Left cardiac atrium (tissue), 4 donors: ENCODE results near the gene C14orf119. TPM values are rescaled to one million over a fixed set of nuclear protein-coding genes. Genes with fewer than 3 reads are reported as not detected.
A peak's percentile ranks its signal among the peaks of the same experiment; 100 is the strongest.
"Not testable (repeated sequence)": the region's sequence is repeated elsewhere in the genome, so short reads cannot be mapped to it uniquely, and the experiment has no call there.

ENCODE experiments used
- ATAC-seq, 2 donors: fragments of 200-7000 bp; cut with Tn5 transposase; one replicate each; pipeline ENCODE4 v1.9.1; 2020; ENCODE audit warnings: mild to moderate bottlenecking in 2 of 2, moderate library complexity in 2 of 2
- DNase-seq: peaks from one replicate; pipeline ENCODE4 v3.0.0-alpha.2; 2020
- intact Hi-C, 2 donors: fragments of 100-400 bp; cut with DNase I; formaldehyde crosslinking; loops; one replicate each; pipeline versions ENCODE4 v1.14.1 to v1.15.1; 2022 to 2023
- total RNA-seq, 2 donors: library from RNA; stranded (reverse); fragmentation: NEBNext Ultra II Directional; extraction: Animal tissue kit (Norgen Biotek cat#: 25700); gene quantifications; one replicate each; pipeline ENCODE4 v1.2.1, GENCODE V29; 2021
- donor health status: DM: no; HTN: yes; CAD: no.
- donor health status: DM: no; HTN: yes; CAD: no; lungs with severe emphysema.
- donor health status: DM: yes; HTN: yes; CAD: no.
- donor health status: Dilated cardiomyopathy.

C14orf119 gene
- total RNA-seq, 2 donors from 2014 or later = 30.8 to 37.9 TPM

DNA sequence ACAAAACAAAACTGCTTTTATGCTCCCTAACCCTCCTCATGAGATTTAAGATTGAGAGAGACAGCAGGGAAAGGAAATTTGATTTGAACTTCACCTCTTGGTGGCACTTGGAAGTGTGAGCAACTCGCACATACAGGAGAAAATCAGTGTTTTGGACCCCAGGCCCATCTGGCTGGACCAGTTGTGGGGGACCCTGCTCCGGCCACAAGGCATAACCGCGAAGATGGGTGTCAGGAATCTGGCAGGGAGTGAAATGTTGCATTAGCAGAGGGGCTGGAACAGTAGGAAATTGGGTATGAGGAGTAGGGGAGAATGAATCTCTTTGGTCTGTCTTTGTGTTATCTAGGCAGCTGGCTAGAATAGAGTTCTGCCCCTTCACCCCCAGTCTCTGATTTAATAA, 8.3 kb downstream of the C14orf119 start:
- DNase-seq = no peak

DNA sequence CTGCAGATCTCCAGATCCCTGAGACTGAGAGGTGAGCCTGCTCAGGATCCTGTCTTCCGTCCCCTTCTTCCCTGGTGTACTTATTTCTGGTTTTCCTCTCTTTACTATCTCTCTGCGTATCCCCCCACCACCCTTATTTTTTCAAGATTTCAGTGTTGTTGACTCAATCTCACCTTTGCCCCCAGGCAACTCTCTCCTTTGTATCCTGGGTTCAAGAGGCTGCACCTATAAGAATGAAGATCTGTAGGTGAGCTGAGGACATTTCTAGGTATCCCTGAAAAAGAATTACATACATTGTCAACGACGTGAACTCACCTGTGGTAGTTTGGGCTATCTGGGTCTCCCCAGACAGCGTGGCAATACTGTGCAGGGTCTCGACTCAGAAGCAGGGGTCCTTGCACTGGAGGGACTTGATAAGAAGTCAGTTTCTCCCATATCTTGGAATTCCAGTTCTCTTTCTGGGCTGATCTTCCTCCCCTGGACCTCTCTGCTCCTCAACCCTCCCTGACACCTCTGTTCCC, 8.8 kb downstream of the C14orf119 start:
- DNase-seq (no peak), ATAC-seq (no peak)
- intact Hi-C loops = no loop called here

More for the DNA sequence above, 8.3 kb downstream of the C14orf119 start:
- intact Hi-C loops = no loop called here
- no peak for ATAC-seq

DNA sequence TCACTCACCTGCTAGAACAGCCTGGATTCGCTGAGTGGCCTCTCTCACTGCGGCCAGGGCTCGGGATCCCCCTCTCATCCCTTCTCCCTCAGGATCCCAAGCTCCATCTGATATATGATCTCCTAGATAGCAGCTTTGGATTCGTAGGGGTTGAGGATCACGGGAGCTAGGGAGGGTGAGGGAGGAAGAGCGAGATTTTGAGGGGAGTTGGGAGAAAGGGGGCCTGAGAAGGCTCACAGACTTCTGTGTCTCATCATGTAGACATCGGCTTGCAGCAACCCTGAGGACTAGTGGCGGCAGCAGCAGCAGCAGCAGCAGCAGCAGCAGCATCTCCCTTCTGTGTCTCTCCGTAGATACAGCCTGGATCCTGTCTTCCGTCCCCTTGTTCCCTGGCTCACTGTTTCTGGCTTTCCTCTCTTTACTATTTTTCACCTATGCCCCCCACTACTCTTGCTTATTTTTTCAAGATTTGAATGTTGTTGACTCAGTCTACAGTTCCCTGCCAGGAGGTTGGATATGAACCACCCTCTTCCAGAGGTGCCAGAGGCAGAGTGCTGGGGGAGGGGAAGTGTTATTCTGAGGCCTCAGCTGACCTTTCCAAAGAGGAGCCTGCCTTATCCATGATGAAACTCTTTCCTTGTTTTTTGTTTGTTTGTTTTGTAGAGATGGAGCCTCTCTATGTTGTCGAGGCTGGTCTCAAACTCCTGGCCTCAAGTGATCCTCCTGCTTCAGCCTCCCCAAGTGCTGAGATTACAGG, 9.5 kb downstream of the C14orf119 start, which contains the start of gene CIROP:
TSS of gene CIROP (minus strand) at position 399 of the 757 bp plus-strand sequence. CDS start at position 330, 69 bp downstream.
- intact Hi-C loops = no loop called here
- ATAC-seq (peak in 1 of 2 donors; percentile 19), DNase-seq (no peak)

DNA sequence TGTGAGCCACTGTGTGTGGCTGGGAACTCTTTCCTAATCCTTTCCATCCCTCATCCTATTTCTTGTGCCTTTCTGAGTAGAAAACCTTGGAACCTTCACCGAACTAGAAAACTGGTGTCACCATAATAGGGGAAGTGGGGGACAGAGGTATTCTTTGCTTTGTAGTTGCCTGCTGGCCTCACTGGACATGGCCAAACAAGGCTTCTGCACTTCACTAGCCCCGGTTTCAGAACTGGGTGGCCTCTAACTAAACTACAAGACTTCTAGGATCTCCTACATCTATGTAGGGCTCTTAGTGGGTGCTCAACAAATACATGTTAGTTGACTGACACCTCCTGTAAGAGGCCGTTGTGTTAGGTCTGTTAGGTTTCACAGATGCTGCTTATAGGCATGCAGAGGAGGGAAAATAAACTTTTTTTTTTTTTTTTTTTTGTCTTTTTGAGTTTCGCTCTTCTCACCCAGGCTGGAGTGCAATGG, 10.1 kb downstream of the C14orf119 start:
- no peak for ATAC-seq
- intact Hi-C loops = no loop called here
- no peak for DNase-seq

DNA sequence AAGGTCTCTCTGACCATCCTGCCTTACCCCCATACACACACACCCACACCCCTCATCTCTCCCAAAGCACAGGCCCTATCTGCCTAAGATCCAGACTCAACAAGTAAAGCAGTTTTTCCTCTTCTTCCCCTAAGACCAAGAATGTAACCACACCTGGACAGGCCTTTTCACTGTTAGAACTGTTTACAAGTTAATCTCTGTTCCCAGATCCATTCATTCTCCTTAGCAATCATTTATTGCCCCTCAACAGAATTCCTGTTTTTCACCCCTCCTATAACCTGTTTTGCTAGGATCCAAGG, 11.4 kb downstream of the C14orf119 start:
- intact Hi-C loops = no loop called here
- no peak for DNase-seq
- ATAC-seq = no peak

DNA sequence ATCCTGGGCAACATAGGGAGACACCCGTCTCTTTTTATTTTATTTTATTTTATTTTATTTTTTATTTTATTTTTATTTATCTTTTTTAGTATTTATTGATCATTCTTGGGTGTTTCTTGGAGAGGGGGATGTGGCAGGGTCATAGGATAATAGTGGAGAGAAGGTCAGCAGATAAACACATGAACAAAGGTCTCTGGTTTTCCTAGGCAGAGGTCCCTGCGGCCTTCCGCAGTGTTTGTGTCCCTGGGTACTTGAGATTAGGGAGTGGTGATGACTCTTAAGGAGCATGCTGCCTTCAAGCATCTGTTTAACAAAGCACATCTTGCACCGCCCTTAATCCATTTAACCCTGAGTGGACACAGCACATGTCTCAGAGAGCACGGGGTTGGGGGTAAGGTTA, 12.3 kb downstream of the C14orf119 start:
- intact Hi-C loops, DNase-seq, ATAC-seq: not testable (repeated sequence)

DNA sequence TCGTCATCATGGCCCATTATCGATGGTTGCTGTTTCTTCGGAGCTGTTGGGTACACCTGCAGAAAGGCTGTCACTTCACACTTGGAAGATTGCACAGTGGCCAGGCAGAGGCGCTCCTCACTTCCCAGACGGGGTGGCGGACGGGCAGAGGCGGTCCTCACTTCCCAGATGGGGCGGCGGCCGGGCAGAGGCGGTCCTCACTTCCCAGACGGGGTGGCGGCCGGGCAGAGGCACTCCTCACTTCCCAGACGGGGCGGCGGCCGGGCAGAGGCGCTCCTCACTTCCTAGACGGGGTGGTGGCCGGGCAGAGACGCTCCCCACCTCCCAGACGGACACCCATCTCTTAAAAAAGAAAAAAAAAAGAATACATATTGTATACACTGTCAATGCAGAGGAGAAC, 12.9 kb downstream of the C14orf119 start:
- DNase-seq, intact Hi-C loops: not testable (repeated sequence)

DNA sequence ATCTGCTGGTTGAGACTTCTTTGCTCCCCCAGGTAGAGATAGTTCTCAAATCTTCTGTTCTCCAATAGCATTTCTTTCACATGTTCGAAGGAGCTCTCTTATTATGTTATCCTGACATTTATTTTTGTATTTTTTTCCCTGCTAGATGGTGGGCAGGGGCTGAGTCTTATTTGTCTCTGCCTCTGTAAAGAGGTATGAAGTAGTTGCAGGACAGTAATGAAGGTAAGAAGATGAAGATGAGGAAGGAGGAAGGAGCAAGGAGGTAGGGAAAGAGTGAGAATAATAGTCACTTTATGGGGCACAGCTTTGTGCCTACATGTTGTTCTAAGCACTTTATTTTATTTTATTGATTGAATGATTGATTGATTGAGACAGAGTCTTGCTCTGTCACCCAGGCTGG, 14.5 kb downstream of the C14orf119 start:
- intact Hi-C loops = loop anchor here in 1 of 2 donors (5.0 kb wide), 1 partner anchor 448 kb away; the partner anchor contains the start of gene THTPA

More for the DNA sequence above, 12.9 kb downstream of the C14orf119 start:
- ATAC-seq = not testable (repeated sequence)

DNA sequence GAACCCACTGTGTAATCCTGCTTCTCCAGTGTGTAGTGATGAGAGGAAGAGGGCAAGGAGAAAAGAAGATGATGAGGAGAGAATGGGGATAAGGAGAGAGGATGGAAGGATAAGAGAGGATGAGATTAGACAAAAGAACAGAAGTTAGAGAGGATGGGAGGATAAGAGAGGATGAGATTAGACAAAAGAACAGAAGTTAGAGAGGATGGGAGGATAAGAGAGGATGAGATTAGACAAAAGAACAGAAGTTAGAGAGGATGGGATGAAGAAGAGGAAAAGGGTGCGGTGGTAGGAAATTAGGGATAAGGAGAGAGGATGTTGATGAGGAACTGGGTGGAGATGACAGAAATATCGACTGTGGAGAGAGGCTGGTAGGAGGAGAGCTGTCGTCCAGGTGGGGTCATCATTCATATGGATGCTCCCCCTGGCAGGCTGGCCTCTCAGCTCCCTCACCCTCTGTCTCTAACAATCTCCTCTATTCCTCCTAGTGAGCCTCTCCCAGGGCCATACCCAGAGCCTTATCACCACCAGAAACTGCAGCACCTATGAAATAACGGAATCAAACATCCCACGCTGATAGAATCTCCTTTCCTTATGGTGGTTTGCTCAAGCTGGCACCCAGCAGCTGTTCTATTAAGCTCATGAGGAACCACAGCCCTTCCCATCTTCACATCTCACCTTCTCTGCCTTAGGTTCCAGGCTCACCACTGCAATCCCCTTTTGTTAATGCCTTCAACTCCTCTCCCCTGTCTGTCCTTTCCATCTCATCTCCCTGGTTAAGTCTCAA, 15.5 kb downstream of the C14orf119 start:
- DNase-seq (no peak), ATAC-seq (no peak)
- intact Hi-C loops = loop anchor here in 1 of 2 donors (5.0 kb wide), 1 partner anchor 447 kb away; the partner anchor contains the start of gene THTPA

More for the DNA sequence above, 14.5 kb downstream of the C14orf119 start:
- DNase-seq (no peak), ATAC-seq (no peak)

DNA sequence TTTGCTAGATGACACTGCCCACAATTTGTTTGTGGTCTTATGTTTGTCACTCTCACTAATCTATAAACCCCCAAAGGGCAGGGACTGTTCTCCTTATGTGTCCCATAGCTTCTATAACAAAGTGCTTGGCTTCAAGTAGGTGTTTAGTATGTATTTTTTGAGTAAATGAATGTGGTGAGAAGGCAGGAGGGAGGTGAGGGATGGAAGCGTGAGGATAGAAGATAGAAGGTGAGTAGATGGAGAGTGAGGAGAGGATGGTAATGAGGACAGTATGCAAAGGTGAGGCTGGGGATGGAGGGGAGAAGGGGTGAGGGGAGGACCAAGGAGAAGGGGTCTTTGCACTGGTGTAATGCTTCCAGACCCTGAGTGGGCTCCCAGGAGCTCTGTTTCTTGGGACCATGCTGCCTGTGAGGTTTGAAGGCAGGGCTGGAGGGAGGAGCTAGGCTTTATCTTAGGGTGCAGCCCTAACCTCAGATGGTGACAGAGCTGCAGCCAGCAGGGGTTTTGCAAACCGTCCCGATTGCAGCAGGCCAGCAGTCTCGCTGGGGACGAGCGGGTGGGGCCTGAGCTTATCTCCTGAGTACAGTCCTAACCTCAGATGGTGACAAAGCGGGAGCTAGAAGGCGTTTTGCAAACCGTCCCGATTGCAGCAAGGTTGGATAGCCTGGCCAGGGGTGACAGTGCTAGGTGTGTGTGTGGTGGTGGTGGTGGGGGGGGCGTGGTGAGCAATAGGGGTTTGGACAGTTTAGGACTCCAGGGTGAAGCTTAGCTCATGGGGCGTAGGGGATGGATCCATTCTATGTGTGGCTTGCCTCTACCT, 17.3 kb downstream of the C14orf119 start:
- intact Hi-C loops = loop anchor here in 1 of 2 donors (5.0 kb wide), 1 partner anchor 445 kb away; the partner anchor contains the start of gene THTPA
- peak; percentile 48 for DNase-seq
- peak; percentile 30 to 60 for ATAC-seq

DNA sequence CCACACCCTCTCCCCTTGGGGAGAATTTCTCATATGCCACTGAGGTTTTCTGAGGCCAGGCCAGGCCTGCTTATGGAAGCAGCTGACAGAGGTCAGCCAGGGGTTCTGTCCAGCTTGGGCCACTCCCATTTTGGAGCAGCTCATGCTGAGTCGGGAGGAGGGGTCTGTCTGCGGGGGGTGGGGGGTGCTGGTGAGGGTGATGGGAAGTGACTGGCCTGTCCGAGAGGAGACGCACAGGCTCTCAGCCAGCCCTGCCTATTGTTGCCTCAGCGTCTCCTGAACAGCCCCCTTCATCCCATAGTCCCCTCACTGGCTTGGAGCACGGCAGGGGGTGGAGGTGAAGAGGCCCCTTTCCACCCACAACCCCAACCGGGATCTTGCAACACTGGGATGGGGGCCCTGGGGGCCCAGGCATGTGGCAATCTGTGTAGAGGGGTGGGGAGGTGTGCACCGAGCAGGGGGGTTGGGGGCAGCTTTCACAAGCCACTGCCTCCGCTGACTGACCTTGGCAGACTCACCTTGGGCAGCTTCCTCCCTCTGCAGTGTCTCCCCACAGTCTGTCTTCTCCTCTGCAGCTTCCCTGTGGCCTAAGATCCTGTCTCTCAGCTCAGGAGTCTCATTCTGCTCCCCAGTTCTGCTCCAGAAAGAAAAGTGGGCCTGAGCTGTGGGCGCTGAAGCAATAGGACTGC, 18.3 kb downstream of the C14orf119 start:
- ATAC-seq (peak; percentile 14 to 38), DNase-seq (no peak)
- intact Hi-C loops = loop anchor here in 1 of 2 donors (5.0 kb wide), 1 partner anchor 444 kb away; the partner anchor contains the start of gene THTPA

DNA sequence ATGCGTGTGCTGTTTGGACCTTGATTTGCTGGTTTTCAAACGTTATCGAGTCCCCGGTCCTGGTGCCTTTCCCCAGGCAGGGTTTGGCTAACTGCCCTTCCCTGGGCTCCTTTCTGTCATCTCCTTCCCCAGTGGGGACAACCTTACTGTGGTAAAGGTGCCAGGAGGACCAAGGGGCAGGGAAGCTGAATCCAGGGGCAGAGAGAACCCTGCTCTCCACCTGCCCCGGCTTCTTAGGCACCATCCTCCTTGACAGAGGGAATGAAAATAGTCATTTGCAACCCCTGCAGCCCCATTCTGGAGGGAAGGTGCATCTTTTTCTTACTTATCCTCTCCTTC, 18.8 kb downstream of the C14orf119 start:
- intact Hi-C loops = loop anchor here in 1 of 2 donors (5.0 kb wide), 1 partner anchor 443 kb away; the partner anchor contains the start of gene THTPA
- ATAC-seq = no peak

DNA sequence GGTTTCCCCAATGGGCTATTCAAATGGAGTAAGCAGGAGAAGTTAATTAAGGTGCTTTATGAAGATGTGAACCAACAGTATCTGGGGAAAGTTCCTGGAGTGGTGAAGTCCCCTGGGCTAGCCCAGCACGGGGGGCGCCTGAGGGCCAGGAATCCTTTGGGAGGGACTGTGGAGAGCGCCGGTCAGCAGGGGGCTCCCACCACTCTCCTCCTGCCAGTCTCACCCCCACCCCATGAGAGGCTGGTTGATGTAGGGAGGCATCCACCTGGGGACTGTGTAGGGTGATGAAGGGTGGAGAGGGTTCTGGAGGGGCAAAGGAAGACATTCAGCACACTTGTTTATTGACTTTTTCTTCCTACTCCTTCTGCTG, 19.3 kb downstream of the C14orf119 start:
- intact Hi-C loops = loop anchor here in 1 of 2 donors (5.0 kb wide), 1 partner anchor 443 kb away; the partner anchor contains the start of gene THTPA
- DNase-seq = no peak
- peak in 1 of 2 donors; percentile 3 for ATAC-seq

More for the DNA sequence above, 18.8 kb downstream of the C14orf119 start:
- DNase-seq = no peak

DNA sequence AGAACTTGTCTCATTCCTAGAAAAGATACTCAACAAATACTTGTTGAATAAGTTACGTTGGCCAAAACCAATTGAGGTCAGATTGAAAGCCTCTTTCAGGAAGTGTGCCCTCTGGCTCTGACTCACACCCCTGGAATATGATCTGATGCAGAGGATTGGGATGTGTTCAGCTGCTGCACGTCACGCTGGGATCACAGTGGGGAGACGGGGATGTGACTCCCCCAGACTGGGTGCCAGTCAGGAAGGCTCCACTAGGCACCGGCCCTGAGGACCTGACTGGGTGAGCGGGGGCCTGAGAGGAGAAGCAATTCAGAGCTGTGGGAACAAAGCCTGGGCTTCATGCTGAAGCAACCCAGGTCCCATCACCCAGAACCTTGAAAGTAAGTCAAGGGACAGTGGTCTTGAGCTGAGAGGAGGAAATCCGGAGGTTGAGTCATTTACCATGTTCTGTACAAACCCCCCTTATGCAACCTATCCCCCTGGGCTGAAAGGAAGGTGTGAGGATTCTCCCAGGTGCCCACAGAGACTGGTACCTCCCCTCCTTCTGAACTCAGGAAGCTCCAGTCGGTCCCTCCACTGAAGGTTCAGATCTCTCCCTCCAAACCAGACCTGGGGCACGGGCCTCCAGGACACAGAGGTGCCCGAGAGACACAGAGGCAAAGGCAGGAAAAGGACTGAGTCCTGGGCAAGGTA, 19.9 kb downstream of the C14orf119 start:
- no peak for DNase-seq
- intact Hi-C loops = no loop called here
- ATAC-seq = peak; percentile 19 to 76

DNA sequence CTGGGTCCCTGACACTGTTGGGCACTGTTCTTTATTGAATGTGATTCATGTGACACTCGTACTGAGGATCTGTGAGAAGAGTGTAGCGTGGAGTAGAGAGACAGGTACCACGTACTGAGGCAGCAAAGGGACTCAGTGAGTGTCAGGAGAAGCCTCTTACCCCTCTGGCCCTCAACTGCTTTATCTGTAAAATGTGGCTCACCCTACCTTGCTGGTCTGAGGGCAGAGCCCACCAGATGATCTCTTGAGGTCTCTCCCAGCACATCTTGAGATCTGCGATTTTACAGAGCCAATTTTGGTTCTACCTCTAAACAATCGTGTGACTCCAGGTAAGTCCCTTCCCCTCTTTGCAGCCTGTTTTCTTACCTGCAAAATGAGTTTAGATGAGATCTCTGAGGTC, 20.6 kb downstream of the C14orf119 start:
- intact Hi-C loops = no loop called here
- ATAC-seq (no peak), DNase-seq (no peak)

DNA sequence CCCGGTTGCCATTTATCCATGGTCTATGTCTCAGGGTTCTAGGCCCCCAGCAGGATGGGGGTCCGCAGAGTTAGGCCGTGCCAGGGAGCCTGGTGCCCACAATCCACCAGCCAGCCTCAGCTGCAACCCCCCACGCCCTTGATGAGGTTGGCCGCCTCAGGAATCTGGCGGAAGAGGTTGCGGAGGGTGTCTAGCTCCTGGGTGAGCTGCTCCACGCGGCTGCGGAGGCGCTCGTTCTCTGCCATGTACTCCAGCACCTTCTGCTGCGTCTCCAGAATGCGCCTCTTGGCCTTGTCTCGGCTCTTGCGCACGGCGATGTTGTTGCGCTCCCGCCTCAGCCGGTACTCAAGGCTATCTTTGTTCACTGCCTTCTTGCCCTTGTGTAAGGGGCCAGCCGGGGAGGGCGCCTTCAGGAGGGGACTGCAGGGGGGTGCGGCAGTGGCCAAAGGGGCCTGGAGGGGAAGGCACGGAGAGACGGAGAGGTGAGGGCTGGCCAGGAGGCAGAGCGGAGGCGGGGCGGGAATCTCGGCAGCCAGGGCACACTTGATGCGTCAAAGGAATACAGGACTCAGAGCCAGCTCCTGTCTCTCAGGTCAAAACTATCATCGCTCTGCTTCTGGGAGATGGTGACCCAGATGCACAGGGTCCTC, 22.2 kb downstream of the C14orf119 start:
- intact Hi-C loops = no loop called here
- DNase-seq = no peak
- ATAC-seq = no peak
